SKM-1 treated with dmso at 0.1 percent for 144 hours (cell line): ENCODE data around the gene THOP1.
"Not testable (repeated sequence)": the region's sequence is repeated elsewhere in the genome, so short reads cannot be mapped to it uniquely, and the experiment has no call there.

Source experiments
- DNase-seq: peaks from one replicate; lab custom pipeline; 2025; ENCODE audit not compliant: unreplicated experiment; lab: John Stamatoyannopoulos, UW

Gene THOP1

GRCh38 chr19:2815191-2815614 is 29.9 kb downstream of the THOP1 start:
- DNase-seq, result no peak

GRCh38 chr19:2815923-2816322 is 30.6 kb downstream of the THOP1 start:
- no peak for DNase-seq

- no peak for DNase-seq
Observed at GRCh38 chr19:2816641-2817040, 31.3 kb downstream of the THOP1 start.

GRCh38 chr19:2817237-2817829 is 32.0 kb downstream of the THOP1 start:
- DNase-seq, result not testable (repeated sequence)

GRCh38 chr19:2819540-2820111 is 34.3 kb downstream of the THOP1 start, which contains the start of gene ZNF554:
Gene ZNF554, plus strand, starts transcription at chr19:2819868. Its CDS starts 204 bp downstream, at chr19:2820072.
- DNase-seq, result peak; percentile 91

- no peak for DNase-seq
Observed at GRCh38 chr19:2820112-2820702, 34.9 kb downstream of the THOP1 start.

- no peak for DNase-seq
Observed at GRCh38 chr19:2822846-2823245, 37.5 kb downstream of the THOP1 start.

- no peak for DNase-seq
Observed at GRCh38 chr19:2823646-2824045, 38.3 kb downstream of the THOP1 start.

GRCh38 chr19:2824129-2824528 is 38.8 kb downstream of the THOP1 start:
- DNase-seq, result no peak

GRCh38 chr19:2827022-2827421 is 41.7 kb downstream of the THOP1 start:
- no peak for DNase-seq

- DNase-seq, result no peak
Observed at GRCh38 chr19:2827840-2828489, 42.7 kb downstream of the THOP1 start.

- no peak for DNase-seq
Observed at GRCh38 chr19:2834294-2834871, 49.1 kb downstream of the THOP1 start.

- no peak for DNase-seq
Observed at GRCh38 chr19:2837430-2837829, 52.1 kb downstream of the THOP1 start.

- peak; percentile 98 for DNase-seq
Observed at GRCh38 chr19:2840794-2841791, 55.8 kb downstream of the THOP1 start, which contains the start of gene ZNF555. Gene ZNF555, plus strand, starts transcription at chr19:2841475. Its CDS starts 98 bp downstream, at chr19:2841573.

- no peak for DNase-seq
Observed at GRCh38 chr19:2841855-2842574, 56.7 kb downstream of the THOP1 start.

GRCh38 chr19:2845107-2845506 is 59.8 kb downstream of the THOP1 start:
- DNase-seq, result no peak

GRCh38 chr19:2846180-2846894 is 61.0 kb downstream of the THOP1 start:
- DNase-seq, result no peak

- DNase-seq, result no peak
Observed at GRCh38 chr19:2847507-2847906, 62.2 kb downstream of the THOP1 start.

- no peak for DNase-seq
Observed at GRCh38 chr19:2848616-2849015, 63.3 kb downstream of the THOP1 start.
